Gastroesophageal sphincter (tissue), 3 donors: ENCODE data around the gene PRR14L.

Source experiments
- CTCF ChIP-seq, 4 experiments: fragments of 200-600 bp in 2 of 4; fragments of 450-650 bp in 2 of 4; sonication (generic) in 1 of 4; IDR thresholded peaks; one replicate each; pipeline ENCODE4 v1.5.1; 2017 to 2019; ENCODE audit warnings: antibody characterized with exemption in 4 of 4, mild to moderate bottlenecking in 2 of 4, moderate library complexity in 2 of 4
- POLR2A ChIP-seq, 2 donors: fragments of 450-650 bp; IDR thresholded peaks; one replicate each; pipeline ENCODE4 v1.6.1; 2017; ENCODE audit warnings: antibody characterized with exemption in 2 of 2, mild to moderate bottlenecking in 2 of 2, moderate library complexity in 1 of 2

- TF ChIP-seq CTCF (IDR thresholded peaks at IDR 0.05) (no peak), POLR2A (IDR thresholded peaks at IDR 0.05) (no peak)
Observed at GRCh38 chr22:31681349-31682345, 68.3 kb downstream of the PRR14L start.
